ENCODE results near the gene FOXO3.

FOXO3 gene

DNA sequence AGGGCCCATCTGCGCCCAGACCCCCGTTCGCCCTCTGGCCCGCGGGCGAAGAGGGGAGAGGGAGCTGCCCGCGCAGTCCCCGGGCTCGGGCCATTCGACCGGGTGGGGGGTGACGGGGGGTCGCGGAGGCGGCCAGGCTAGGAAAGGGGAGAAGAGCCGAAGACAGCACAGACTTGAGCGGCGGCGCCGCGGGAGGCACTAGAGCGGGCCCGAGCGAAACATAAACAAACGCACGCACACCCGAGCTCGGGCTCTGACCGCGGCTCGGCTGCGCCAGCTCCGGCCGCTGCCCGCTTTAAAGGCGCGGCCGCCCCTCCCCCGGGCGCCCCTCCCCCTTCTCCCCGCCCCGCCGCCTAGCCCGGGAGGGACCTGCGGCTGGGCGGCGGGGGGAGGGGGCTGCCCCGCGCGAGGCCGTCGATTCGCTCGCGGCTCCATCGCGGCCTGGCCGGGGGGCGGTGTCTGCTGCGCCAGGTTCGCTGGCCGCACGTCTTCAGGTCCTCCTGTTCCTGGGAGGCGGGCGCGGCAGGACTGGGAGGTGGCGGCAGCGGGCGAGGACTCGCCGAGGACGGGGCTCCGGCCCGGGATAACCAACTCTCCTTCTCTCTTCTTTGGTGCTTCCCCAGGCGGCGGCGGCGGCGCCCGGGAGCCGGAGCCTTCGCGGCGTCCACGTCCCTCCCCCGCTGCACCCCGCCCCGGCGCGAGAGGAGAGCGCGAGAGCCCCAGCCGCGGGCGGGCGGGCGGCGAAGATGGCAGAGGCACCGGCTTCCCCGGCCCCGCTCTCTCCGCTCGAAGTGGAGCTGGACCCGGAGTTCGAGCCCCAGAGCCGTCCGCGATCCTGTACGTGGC, at the start of gene FOXO3:
TSS of gene FOXO3 (plus strand) at position 455 of the 846 bp plus-strand sequence. CDS start at position 747, 292 bp downstream.
- TF ChIP-seq, protein P1, sequence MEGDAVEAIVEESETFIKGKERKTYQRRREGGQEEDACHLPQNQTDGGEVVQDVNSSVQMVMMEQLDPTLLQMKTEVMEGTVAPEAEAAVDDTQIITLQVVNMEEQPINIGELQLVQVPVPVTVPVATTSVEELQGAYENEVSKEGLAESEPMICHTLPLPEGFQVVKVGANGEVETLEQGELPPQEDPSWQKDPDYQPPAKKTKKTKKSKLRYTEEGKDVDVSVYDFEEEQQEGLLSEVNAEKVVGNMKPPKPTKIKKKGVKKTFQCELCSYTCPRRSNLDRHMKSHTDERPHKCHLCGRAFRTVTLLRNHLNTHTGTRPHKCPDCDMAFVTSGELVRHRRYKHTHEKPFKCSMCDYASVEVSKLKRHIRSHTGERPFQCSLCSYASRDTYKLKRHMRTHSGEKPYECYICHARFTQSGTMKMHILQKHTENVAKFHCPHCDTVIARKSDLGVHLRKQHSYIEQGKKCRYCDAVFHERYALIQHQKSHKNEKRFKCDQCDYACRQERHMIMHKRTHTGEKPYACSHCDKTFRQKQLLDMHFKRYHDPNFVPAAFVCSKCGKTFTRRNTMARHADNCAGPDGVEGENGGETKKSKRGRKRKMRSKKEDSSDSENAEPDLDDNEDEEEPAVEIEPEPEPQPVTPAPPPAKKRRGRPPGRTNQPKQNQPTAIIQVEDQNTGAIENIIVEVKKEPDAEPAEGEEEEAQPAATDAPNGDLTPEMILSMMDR (conservative IDR thresholded peaks at IDR 0.05; ENCODE audit: low read depth, low read length): no peak
- peak within 1 kb of the TSS; percentile 88 for H3K4me3 ChIP-seq (ENCODE audit: low read depth, low read length)
- DNase-seq (ENCODE audit: low read depth): peak; percentile 91

DNA sequence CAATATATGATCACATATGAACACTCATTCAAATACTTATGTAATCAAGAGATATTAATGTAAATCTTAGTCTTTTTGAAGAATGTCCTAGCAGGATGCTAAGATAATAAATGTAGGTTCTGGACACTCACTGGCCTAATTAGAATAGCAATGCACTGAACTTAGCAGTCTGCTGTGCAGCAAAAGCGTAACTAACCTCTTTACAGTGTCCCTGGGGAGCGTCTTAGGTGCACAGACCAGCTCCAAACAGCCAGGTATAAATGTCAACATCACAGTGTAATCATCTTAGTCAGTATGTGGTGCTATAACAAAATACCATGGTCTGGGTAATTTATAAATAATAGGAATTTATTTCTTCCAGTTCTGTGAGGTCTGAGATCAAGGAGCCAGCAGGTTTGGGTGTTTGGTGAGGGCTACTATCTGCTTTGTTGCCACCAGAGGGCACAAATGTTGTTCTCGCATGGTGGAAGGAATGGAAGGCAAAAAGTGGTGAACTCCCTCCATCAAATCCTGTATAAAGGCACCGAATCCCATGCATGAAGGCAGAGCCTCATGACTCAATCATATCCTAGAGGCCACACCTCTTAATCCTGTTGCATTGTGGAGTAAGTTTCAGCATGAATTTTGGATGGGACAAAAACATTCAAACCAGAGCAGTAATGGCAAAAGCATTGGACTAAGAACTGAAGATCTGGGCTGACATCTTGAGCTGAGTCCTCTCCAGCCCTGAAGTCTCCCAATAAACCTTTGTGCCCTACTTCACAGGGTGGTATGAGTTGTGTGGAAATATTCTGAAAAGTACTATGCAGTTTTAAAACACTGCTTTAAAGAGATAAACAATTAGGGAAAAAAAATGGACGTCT, 41.8 kb upstream of the FOXO3 start:
- TF ChIP-seq, protein P1 (conservative IDR thresholded peaks at IDR 0.05; ENCODE audit: low read depth, low read length): peak; percentile 71
- peak; percentile 51 for DNase-seq (ENCODE audit: low read depth)
- H3K4me3 ChIP-seq (ENCODE audit: low read depth, low read length): no peak overlapping the region

DNA sequence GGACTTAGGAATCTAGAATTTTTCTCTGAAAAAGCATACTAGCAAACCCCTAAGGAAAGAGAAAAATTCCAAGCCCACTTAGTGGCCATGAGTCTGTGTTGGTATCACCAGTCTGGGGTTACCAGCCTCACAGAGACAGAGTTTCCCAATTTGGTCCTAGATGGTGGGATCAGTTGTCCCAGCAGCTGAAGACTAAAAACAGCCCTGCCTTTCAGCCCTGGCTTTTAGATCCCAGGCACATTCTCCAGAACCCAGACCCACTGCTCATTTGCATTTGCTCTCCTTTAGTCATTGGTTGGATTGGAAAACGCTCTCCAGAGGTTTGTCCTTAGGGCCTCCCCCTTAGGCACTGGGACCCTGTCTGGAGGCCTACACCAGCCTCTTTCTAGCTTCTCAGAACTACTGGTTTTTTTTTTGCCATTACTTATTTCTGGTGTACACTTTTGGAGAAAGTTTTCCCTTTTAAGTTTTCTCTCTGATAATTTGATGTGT, 39.1 kb upstream of the FOXO3 start:
- TF ChIP-seq, protein P1 (conservative IDR thresholded peaks at IDR 0.05; ENCODE audit: low read depth, low read length): no peak
- no peak overlapping the region for H3K4me3 ChIP-seq (ENCODE audit: low read depth, low read length)
- DNase-seq (ENCODE audit: low read depth): no peak

DNA sequence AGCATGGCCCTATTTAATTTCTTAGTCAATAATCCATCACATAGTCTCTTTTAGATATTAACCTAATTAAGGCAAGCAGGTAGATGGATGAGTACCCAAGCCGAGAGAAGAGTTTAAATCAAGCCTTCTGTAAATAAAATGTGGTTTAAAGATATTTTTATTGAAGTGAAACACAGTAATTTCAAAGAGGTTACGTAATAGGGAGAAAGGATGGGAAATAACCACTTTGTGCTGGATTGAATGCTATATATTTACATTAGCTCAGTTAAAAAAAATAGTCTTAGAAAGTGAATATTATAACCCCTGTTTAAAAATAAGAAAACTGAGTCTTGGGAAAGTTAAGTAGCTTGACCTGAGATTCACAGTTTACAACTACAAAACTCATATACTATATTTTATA, 37.0 kb upstream of the FOXO3 start:
- no peak for DNase-seq (ENCODE audit: low read depth)
- TF ChIP-seq, protein P1 (conservative IDR thresholded peaks at IDR 0.05; ENCODE audit: low read depth, low read length): no peak
- no peak overlapping the region for H3K4me3 ChIP-seq (ENCODE audit: low read depth, low read length)

DNA sequence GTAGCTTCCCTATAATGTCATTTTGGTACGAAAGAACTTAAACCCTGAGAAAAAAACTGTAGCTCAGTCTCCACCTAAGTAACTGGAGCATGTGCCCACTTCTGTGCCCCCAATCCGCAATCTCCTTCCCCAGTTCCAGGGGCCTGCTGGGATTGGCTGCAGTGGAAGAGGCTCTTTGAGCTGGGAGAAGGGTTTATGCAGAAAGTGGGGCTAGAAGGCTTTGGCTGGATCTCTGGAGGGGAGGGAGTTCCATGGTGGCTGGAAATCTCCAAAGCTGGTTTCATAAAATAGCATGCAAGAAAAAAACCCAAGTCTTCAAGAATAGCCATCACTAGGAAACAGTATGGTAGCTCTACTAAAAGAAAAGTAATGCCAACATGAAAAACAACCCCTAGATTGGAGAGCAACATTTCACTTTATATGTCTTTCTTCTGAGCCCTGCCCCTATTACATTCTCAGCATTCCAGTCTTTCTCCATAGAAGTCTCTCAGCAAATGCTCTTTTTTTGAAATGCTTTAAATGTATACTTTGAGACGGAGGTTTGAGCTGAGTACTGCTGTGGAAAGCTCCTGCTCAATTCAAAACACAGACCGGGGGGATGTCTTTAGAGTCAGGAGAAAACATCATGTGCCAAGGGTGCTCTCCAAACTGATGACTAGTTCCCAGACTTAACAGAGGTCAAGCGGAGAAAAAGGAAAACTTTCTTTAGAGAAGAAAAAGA, 36.0 kb upstream of the FOXO3 start:
- no peak overlapping the region for H3K4me3 ChIP-seq (ENCODE audit: low read depth, low read length)
- TF ChIP-seq, protein P1 (conservative IDR thresholded peaks at IDR 0.05; ENCODE audit: low read depth, low read length): no peak
- peak; percentile 58 for DNase-seq (ENCODE audit: low read depth)

DNA sequence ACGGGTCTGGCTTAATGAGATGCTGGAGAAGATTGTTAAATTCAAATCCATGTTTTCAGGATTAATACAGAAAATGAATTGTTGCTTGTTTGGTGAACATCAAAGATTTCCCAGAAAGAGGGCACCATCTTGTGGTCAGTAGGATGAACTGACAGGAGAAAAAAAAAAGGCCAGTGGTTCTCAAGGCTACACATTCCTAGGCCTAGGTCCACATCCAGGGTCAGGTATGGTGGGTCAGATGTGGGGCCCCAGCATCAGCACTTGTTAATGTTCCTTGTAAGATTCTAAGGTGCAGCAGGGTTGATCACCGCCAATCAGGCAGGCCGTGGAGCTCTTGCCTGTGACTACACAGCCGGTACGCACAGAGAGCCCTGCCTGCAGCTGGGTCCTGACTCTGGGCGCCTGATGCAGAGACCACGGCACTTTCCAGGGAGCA, 34.0 kb upstream of the FOXO3 start:
- peak; percentile 76 for DNase-seq (ENCODE audit: low read depth)
- TF ChIP-seq, protein P1 (conservative IDR thresholded peaks at IDR 0.05; ENCODE audit: low read depth, low read length): peak; percentile 78
- no peak overlapping the region for H3K4me3 ChIP-seq (ENCODE audit: low read depth, low read length)

Measured in choroid plexus epithelial cell (primary cell).